Muscle layer of colon (tissue), 2 donors: ENCODE data around the gene CR1.
"Not testable (repeated sequence)": the region's sequence is repeated elsewhere in the genome, so short reads cannot be mapped to it uniquely, and the experiment has no call there.

Experiments used
- H3K27ac ChIP-seq: one replicate; pipeline ENCODE4 v1.7.0; 2013; ENCODE audit warnings: low read depth, mild to moderate bottlenecking, low read length, moderate library complexity
- H3K27me3 ChIP-seq, 2 donors: one replicate each; pipeline ENCODE4 v1.7.0; 2013; ENCODE audit warnings: low read length in 2 of 2, mild to moderate bottlenecking in 2 of 2; ENCODE audit not compliant: insufficient read depth in 2 of 2, control insufficient read depth in 1 of 2
- H3K36me3 ChIP-seq: one replicate; pipeline ENCODE4 v1.7.0; 2013; ENCODE audit warnings: mild to moderate bottlenecking, low read length; ENCODE audit not compliant: insufficient read depth
- H3K4me1 ChIP-seq: one replicate; pipeline ENCODE4 v1.7.0; 2013; ENCODE audit warnings: mild to moderate bottlenecking, low read length; ENCODE audit not compliant: insufficient read depth
- H3K4me3 ChIP-seq, 2 donors: one replicate each; pipeline ENCODE4 v1.7.0; 2013; ENCODE audit warnings: low read length in 2 of 2, low read depth in 1 of 2, mild to moderate bottlenecking in 1 of 2, moderate library complexity in 1 of 2
- H3K9ac ChIP-seq: one replicate; pipeline ENCODE4 v1.7.0; 2013; ENCODE audit warnings: low read length
- H3K9me3 ChIP-seq: one replicate; pipeline ENCODE4 v1.7.0; 2013; ENCODE audit warnings: mild to moderate bottlenecking, low read length
- donor health status: abdominal sarcoma.
- donor health status: Adenocarcinoma of cecum.

Gene CR1

DNA sequence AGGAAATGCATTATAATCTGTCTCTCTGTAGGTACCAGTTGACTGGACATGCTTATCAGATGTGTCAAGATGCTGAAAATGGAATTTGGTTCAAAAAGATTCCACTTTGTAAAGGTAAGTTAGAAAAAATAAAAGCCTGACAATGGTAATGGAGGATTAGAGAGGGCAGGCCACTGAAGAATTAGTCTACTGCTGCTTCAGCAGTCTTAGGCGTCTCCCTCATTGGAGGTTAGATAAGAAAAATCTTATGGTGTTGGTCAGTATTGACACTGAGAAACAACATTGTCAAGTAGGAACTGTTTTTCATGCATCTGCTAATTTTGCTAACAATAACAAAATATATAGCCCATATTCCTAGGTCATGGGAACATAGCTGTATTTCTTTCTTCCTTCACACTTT is 21.7 kb upstream of the CR1 start:
- no peak overlapping the region for H3K27ac ChIP-seq
- H3K36me3 ChIP-seq, result no peaks in the 10 kb centered on the region
- no peaks in the 10 kb centered on the region for H3K4me1 ChIP-seq
- no peaks in the 10 kb centered on the region for H3K27me3 ChIP-seq
- H3K9me3 ChIP-seq, result no peaks in the 10 kb centered on the region
- no peak overlapping the region for H3K9ac ChIP-seq
- no peak overlapping the region for H3K4me3 ChIP-seq

- H3K36me3 ChIP-seq, result no peaks in the 10 kb centered on the region
- H3K4me1 ChIP-seq, result no peaks in the 10 kb centered on the region
- no peaks in the 10 kb centered on the region for H3K9me3 ChIP-seq
- no peak overlapping the region for H3K27ac ChIP-seq
- H3K27me3 ChIP-seq, result no peaks in the 10 kb centered on the region
- no peak overlapping the region for H3K9ac ChIP-seq
- H3K4me3 ChIP-seq, result no peak overlapping the region
Measured at GRCh38 chr1:207486198-207486597, 9.8 kb upstream of the CR1 start.

DNA sequence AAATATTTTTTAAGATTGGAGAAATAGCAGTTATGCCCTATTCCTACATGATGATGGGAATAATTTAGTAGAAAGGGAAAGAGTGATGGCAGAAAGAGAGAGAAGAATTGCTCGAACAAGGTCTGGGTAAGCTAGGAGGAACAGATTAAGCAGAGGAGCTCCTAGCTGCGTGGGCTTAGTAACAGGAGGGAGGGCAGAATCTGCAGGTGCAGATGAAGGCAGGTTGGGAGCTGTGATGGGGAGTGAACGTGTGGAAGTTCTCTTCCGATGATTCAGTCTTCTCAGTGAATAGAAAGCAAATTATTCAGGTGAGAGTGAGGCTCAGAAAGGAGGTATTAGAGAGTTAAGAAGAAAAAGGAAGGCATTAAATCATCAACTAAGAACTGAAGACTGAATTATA is 8.3 kb upstream of the CR1 start:
- H3K27me3 ChIP-seq, result no peaks in the 10 kb centered on the region
- H3K4me3 ChIP-seq, result no peak overlapping the region
- no peaks in the 10 kb centered on the region for H3K9me3 ChIP-seq
- no peak overlapping the region for H3K9ac ChIP-seq
- H3K4me1 ChIP-seq, result no peaks in the 10 kb centered on the region
- H3K27ac ChIP-seq, result no peak overlapping the region
- no peaks in the 10 kb centered on the region for H3K36me3 ChIP-seq

DNA sequence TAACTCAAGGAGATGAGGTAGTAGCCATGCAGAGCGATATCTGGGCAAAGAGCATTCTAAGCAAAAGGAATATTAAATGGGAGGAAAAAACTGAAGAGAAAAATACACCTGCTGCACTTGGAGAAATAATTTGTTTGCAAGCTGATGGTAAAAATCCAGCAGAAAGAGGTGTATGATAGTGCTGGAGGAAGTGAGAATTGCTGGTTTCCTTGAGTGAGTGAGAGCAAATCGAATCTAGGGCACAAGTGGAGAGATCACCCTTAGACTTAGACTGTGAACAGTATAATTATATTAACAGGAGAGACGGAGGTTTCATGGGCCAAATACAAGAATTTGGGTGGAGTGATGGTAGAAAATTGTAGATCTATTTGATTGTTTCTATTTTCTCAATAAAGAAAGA is 2.7 kb upstream of the CR1 start:
- Histone ChIP-seq H3K4me1 (no peaks in the 10 kb centered on the region), H3K27me3 (peaks cover 0 to 25% of the 10 kb centered on the region in 2 donors), H3K9ac (no peak overlapping the region), H3K4me3 (no peak overlapping the region), H3K27ac (no peak overlapping the region), H3K36me3 (no peaks in the 10 kb centered on the region), H3K9me3 (no peaks in the 10 kb centered on the region)

- no peaks in the 10 kb centered on the region for H3K9me3 ChIP-seq
- H3K9ac ChIP-seq, result no peak overlapping the region
- H3K4me1 ChIP-seq, result no peaks in the 10 kb centered on the region
- H3K4me3 ChIP-seq, result no peak overlapping the region
- H3K27ac ChIP-seq, result no peak overlapping the region
- peaks cover 0 to 25% of the 10 kb centered on the region in 2 donors for H3K27me3 ChIP-seq
- H3K36me3 ChIP-seq, result no peaks in the 10 kb centered on the region
Measured at GRCh38 chr1:207494171-207494570, 1.8 kb upstream of the CR1 start.

DNA sequence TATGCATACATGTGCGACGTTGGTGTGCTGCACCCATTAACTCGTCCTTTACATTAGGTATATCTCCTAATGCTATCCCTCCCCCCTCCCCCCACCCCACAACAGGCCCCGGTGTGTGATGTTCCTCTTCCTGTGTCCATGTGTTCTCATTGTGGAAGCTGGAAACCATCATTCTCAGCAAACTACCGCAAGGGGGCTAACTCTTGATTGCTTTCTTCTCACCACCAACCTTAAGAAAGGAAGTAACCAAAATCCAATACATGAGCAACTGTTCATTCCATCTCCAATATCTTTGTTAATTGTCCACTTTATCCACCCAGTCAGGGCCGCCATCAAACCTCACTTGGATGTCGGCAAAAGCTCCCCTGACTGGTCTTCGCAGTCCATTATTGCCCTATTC is 676 bp upstream of the CR1 start:
- not testable (repeated sequence) for H3K9ac ChIP-seq, H3K4me1 ChIP-seq, H3K4me3 ChIP-seq, H3K27ac ChIP-seq, H3K9me3 ChIP-seq, H3K36me3 ChIP-seq
- peaks cover 0 to 25% of the 10 kb centered on the region in 2 donors for H3K27me3 ChIP-seq

- Histone ChIP-seq H3K4me1 (no peaks in the 10 kb centered on the region), H3K9me3 (no peaks in the 10 kb centered on the region), H3K27ac (no peak overlapping the region), H3K9ac (no peak overlapping the region), H3K4me3 (no peak overlapping the region), H3K36me3 (no peaks in the 10 kb centered on the region), H3K27me3 (peaks cover 0 to 25% of the 10 kb centered on the region in 2 donors)
Measured at GRCh38 chr1:207497941-207498340, 2.0 kb downstream of the CR1 start.

DNA sequence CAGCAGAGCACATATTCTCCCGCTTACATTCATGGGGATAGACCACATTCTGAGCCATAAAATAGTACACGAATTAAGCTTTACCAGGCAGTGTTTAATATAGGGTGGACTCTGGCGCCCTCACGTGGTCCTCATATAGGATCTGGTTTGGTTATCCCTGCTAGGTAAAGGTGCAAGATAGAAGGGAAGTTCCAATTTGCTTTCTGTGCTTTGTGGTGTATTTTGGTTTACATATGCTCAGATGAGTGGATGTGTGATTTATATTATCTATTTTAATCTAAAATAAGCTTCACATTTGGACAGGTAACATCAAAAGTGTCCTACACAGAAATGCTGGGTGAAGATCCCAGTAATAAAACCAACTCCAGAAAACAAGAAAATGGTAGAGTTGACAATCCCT is 3.6 kb downstream of the CR1 start:
- Histone ChIP-seq H3K27me3 (peaks cover 0 to 25% of the 10 kb centered on the region in 2 donors), H3K9me3 (no peaks in the 10 kb centered on the region), H3K27ac (no peak overlapping the region), H3K36me3 (no peaks in the 10 kb centered on the region), H3K9ac (no peak overlapping the region), H3K4me3 (no peak overlapping the region), H3K4me1 (no peaks in the 10 kb centered on the region)

- Histone ChIP-seq H3K4me1 (no peaks in the 10 kb centered on the region), H3K27ac (no peak overlapping the region), H3K27me3 (peaks cover 0 to 25% of the 10 kb centered on the region in 2 donors), H3K36me3 (no peaks in the 10 kb centered on the region), H3K9ac (no peak overlapping the region), H3K4me3 (no peak overlapping the region), H3K9me3 (no peaks in the 10 kb centered on the region)
Measured at GRCh38 chr1:207500306-207500705, 4.3 kb downstream of the CR1 start.

DNA sequence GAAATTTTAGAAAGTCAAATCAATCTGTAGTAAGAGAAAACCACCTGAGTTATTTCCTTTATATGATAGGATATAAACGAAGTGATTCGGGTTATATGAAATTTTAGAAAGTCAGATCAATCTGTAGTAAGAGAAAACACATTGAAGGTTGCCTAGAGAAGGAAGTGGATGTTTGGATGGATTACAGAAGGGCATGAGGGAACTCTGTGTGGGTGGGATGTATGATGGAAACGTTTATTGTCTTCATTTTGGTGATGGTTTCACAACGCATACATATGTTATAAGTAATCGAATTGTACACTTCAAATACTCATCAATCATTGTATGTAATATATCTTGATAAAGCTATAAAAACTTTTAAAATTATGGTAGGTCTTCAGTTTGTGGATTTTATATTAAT is 5.1 kb downstream of the CR1 start:
- Histone ChIP-seq H3K36me3 (no peaks in the 10 kb centered on the region), H3K4me3 (no peak overlapping the region), H3K27me3 (peaks cover 0 to 20% of the 10 kb centered on the region in 2 donors), H3K9ac (no peak overlapping the region), H3K4me1 (no peaks in the 10 kb centered on the region), H3K9me3 (no peaks in the 10 kb centered on the region), H3K27ac (no peak overlapping the region)

DNA sequence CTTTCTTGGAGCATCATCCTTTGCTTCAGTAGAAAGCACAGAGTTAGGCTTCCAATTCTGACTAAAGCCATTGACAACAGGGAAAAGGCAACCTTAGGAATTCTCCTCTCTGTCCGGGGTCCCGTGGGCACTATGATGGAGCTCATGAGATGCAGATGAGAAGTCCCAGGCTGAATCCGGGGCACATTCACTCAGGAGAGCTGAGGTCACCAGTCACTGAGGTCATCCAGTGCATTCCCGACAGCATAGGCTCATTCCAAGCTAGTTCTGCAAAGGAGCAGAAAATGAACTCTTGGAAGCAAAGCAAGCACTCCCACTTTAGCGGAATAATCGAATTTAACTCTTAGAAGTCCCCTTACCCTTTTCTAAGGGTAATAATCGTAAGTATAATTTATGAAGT is 6.8 kb downstream of the CR1 start:
- no peak overlapping the region for H3K9ac ChIP-seq
- no peaks in the 10 kb centered on the region for H3K9me3 ChIP-seq
- H3K36me3 ChIP-seq, result no peaks in the 10 kb centered on the region
- no peaks in the 10 kb centered on the region for H3K4me1 ChIP-seq
- peaks cover 0 to 5% of the 10 kb centered on the region in 2 donors for H3K27me3 ChIP-seq
- no peak overlapping the region for H3K4me3 ChIP-seq
- H3K27ac ChIP-seq, result no peak overlapping the region

- H3K4me1 ChIP-seq, result no peaks in the 10 kb centered on the region
- H3K27ac ChIP-seq, result no peak overlapping the region
- H3K36me3 ChIP-seq, result no peaks in the 10 kb centered on the region
- H3K9ac ChIP-seq, result no peak overlapping the region
- H3K9me3 ChIP-seq, result no peaks in the 10 kb centered on the region
- H3K27me3 ChIP-seq, result no peaks in the 10 kb centered on the region
- no peak overlapping the region for H3K4me3 ChIP-seq
Measured at GRCh38 chr1:207503950-207504349, 8.0 kb downstream of the CR1 start.
